Medulla oblongata (tissue), 1 donor: ENCODE measurements around the gene CARNS1.

ENCODE experiments used
- DNase-seq: peaks from one replicate; pipeline ENCODE4 v3.0.0-alpha.2; 2015; ENCODE audit errors: extremely low spot score

The CARNS1 gene

GRCh38 chr11:67375320-67376055 lies 40.0 kb upstream of the CARNS1 start:
- no peak for DNase-seq

DNA sequence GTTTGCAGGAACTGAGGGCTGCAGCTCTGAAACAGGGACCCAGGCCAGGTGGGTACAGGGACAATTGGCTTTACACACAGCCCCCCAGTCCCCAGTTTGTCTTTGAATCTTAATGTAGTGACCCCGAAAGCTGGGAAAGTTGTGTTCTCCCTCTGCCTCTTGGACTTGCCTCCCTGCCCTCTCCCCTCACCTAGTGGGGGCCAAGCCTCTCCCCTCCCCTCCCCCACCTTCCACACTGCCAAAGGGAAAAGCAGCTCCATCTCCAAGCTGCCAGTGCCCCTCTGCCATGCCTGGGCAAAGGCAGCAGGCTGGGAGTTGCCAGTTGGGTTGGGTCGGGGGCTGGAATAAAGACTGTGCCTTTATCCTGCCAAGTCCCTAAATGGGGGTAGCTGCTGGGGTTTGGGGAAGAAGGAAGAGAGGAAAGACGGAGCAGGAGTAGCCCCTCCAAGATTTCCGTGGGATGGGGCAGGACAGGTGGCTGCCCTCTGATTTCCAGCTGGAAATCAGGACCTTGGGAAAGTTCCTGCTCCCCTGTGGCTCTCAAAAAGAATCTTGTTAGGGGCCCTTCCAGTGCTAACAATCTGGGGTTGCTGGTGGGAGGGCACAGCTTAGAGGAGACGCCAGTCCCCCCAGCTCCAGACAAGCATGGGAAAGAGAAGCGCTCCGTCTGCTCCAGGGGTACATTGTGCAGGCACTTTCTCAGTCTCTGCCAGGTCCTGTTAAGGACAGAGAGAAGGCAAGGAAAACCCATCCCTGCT lies 39.2 kb upstream of the CARNS1 start:
- no peak for DNase-seq

- no peak for DNase-seq
Observed at GRCh38 chr11:67376873-67377808, 38.3 kb upstream of the CARNS1 start.

DNA sequence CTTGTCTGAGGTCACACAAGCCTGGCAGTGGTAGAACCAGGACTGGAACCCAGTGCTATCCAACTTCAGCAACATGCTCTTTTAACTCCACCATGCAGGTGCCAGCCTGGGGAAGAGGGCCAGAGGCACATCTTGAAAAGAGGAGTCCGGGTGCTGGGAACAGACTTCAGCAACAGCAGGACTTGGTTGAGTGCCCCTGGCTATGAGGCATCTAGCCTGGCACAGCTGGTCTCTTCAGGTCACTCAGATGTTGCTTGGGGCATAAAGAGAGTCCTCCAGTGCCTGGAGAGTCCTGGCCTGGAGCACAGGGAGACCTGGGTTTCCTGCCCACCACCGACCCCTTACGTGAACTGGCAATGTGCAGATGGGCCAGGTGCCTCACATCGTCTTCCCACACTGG lies 36.9 kb upstream of the CARNS1 start:
- DNase-seq, result no peak

DNA sequence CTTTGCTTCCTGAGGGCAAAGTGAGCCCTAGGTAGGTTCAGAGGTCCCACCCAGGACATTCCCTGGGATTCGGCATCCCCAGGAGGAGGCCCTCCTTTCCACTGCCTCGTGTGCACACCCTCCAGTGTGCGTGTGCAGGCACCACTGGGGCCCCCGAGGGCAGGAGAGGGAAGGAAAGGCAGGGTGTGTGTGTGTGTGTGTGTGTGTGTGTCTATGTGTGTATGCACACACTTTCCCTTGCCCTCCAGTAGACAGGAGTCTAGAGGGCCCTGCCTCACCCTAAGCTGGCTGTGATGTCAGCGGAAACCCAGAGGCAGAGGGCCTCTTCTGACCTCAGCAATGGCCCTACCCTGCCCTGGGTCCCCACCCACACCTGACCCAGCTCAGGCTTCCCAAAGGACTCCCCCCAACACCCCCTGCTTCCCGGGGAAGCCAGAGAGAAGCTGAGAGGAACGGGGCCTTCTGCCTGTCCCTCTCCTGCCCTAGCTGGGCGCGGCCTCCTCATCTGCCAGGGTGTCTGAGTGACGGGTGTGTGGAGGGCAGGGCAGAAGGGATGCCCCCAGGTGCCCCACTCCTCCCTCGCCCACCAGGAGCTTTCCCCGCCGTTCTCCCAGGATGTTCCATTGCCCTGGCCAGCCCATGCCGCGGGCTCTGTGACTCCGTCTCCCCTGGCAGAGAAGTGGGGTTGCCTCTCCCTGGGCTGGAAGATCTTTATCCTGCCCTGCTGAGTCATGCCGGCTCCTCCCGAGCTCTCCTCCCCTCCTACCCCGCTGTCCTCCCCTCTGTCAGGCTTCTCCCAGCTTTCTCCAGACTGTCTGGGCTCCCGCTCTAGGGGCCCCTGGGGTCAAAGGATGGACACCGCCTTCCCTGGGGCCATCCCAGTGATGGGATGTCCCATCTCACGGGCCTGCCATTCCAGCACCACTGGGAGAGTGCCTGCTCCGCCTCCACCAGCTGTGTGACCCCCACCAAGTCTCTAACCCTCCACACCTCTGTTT lies 36.1 kb upstream of the CARNS1 start:
- DNase-seq, result no peak

GRCh38 chr11:67381244-67381972 lies 34.1 kb upstream of the CARNS1 start:
- DNase-seq, result peak; percentile 49

DNA sequence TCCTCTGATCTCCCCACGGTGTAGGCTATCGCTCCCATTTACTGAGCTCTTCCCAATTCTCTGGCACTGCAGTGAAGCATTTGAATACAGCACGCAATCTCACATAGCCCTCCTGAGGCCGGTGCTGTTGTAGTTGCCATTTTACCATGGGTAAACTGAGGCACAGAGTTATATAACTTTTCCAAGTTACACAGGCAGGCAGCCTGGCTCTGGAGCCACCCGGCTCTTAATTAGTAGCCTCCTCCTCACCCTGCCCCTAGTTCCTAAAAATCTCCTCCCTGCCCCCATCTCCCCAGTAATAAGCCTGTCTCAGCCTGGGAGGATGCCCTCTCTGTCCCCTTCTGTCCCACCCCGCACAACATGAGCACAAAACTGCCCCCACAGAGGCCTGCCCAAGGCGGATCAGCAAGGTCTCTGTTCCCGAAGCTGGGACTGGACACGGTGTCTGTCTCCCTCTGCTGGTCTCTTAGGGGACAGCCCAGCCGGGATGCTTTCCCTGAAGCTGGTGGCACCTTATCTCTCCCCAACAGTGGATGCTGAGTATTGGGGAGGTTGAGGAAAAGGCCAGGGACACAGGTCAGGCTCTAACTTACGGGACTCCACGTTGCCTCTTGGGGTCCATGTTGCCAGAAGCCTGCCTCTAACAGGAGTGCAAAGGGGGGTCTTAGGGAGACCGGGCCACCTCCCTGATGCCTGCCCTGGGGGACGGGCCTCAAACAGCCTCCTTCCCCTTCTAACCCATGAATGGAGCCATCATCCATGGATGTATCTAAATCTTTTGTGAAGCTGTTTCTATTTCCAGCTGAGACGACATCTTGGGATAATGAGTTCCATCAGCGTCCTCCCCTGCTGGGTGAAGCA lies 33.0 kb upstream of the CARNS1 start:
- DNase-seq, result peak; percentile 90

- DNase-seq, result peak; percentile 79
Observed at GRCh38 chr11:67384851-67385366, 30.6 kb upstream of the CARNS1 start.

- DNase-seq, result no peak
Observed at GRCh38 chr11:67387069-67387468, 28.4 kb upstream of the CARNS1 start.

DNA sequence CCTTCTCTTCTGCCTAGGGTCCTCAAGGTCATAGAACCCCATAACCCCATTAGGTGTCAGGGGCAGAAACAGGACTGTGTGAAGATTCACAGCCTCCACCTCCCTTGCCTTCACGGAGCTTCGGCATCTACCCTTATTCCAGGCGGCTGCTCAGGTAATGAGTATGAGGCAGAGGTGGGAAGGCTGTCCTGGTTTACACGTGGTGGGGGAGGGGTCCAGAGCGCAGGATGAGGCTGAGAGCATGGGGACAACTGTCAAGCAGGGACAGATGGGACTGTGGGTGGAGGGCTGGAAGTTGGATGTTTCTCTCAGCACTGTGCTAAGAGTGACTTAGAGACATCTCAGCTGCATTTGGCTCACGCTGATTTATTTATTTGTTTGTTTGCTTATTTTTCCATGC lies 28.0 kb upstream of the CARNS1 start:
- DNase-seq, result no peak

DNA sequence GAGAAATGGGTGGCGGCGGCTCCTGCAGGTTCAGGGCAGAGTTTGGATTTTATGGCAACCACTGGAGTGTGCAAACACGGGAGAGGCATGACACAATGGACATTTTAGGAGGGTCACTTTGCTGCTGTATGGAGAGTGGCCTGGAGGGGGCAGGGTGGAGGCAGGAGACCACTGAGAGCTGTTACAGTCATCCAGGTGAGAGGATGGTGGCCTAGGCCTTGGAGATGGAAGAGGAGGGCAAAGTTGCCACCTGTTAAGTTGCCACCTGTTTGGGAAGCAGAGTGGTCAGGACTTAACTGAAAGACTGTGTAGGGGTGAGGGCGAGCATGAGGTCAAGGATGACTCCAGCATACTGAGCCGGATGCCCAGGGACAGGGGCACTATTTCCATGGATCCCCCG lies 26.0 kb upstream of the CARNS1 start:
- no peak for DNase-seq

DNA sequence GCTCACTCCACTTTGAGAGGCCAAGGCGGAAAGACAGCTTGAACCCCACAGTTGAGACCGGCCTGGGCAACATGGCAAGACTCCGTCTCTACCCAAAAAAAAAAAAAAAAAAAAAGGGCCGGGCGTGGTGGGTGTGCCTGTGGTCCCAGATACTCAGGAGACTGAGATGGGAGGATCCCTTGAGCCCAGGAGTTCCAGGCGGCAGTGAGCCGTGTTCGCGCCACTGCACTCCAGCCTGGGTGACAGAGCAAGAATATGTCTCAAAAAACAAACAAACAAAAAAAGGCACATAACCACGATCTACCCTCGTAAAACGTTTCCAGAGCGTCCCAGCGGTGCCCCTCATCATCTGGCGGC lies 24.6 kb upstream of the CARNS1 start:
- no peak for DNase-seq

GRCh38 chr11:67391304-67392182 lies 23.9 kb upstream of the CARNS1 start, which contains the start of gene RAD9A:
Gene RAD9A (plus strand): TSS chr11:67391986. CDS start chr11:67392045, 59 bp downstream.
- DNase-seq, result peak; percentile 97

GRCh38 chr11:67392183-67392715 lies 23.2 kb upstream of the CARNS1 start:
- DNase-seq, result no peak

DNA sequence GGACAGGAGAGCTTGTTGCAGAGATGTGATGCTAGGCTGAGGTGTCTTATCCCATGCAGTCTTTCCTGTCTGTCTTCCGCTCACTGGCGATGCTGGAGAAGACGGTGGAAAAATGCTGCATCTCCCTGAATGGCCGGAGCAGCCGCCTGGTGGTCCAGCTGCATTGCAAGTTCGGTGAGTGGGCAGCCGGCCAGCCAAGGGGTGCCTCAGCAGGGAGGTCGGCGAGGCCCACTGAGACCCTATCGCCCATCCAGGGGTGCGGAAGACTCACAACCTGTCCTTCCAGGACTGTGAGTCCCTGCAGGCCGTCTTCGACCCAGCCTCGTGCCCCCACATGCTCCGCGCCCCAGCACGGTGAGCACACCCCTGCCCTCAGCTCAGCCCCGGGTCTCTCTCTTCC lies 22.0 kb upstream of the CARNS1 start:
- no peak for DNase-seq

DNA sequence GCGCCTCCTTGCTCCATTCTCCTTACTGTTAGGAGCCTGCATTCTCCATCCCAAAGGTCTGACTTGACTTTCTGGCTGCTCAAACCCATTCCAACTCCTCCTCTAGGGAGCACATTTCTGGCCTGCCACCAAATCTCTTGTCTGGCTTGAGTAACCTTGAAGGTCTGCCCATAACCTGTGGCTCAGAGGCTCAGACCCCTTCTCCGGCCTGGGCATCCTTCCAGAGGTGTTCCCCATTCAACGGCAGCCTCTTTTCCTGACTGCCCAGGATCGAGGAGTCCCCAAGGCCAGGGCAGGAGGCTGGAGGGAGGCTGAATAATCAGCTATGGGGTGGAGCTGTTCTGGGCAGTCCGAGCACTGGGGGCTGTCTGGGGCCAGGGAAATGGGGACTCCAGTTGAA lies 21.5 kb upstream of the CARNS1 start:
- no peak for DNase-seq

DNA sequence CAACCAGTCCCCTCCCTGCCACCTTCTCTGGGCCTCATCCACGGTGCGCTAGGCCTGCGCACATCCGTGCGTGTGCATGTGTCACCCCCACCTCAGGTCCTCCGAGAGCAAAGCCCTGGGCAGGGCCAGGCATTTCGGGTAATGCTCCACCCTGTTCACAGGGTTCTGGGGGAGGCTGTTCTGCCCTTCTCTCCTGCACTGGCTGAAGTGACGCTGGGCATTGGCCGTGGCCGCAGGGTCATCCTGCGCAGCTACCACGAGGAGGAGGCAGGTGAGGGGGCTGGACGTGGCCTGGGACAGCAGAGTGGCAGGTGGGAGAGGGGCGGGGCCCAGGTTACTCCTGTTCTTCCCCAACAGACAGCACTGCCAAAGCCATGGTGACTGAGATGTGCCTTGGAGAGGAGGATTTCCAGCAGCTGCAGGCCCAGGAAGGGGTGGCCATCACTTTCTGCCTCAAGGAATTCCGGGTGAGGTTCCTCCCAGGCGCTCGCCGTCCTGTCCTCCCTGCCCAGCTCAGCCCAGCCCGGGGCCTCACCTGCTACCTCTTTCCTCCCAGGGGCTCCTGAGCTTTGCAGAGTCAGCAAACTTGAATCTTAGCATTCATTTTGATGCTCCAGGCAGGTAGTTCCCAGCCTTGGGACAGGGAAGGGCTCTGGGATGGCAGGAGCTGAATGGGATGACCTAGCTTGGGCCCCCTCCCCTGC lies 19.8 kb upstream of the CARNS1 start:
- no peak for DNase-seq
